MV-4-11 (cell line): ENCODE data around the gene PLPP3.
A peak's percentile ranks its signal among the peaks of the same experiment; 100 is the strongest.

Experiments
- DNase-seq: peaks from one replicate; lab custom pipeline; 2025; lab: John Stamatoyannopoulos, UW

Gene PLPP3

DNA sequence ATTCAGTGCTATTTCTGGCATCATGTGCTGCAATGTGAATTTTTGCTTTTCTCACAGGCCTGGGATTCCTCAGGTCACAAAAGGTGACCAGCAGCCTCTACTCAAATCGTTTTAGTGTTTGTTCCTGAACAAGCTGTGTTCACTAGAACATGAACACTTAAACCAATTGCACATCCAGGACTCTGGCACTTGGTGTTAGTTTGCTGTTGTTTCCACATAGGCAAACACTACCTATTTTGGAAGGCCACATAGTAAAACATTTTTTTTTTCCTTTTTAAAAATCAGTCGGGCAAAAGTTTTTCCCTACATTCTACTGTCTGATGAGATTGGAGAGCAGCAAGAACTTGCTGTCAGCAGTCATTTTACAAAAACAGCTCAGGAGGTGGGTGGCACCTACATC lies 83.2 kb downstream of the PLPP3 start:
- DNase-seq = no peak

- no peak for DNase-seq
These were observed 83.8 kb downstream of the PLPP3 start for GRCh38 chr1:56495538-56495937.

DNA sequence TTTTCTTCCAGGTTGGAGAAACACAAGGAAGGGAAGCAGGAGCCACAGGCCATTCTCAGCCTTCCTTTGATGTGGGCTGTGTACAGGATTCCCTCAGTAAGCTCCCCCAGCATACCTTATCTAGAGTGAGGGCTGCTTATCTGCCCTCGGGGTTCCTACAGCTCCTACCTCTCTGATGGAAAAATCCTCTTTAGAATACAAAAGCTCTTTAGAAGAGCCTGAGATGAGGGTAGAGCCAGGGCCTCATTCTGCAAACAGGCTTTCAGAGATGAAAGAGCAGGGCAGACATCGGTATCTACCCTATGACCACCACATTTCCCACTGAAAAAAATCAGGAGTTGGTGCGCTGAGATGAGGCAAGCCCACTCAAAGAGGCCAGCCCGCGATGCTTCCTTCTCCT lies 85.1 kb downstream of the PLPP3 start:
- DNase-seq = no peak

GRCh38 chr1:56493826-56494225 lies 85.5 kb downstream of the PLPP3 start:
- DNase-seq = no peak

GRCh38 chr1:56491441-56491840 lies 87.9 kb downstream of the PLPP3 start:
- no peak for DNase-seq

GRCh38 chr1:56490619-56491018 lies 88.7 kb downstream of the PLPP3 start:
- no peak for DNase-seq

DNA sequence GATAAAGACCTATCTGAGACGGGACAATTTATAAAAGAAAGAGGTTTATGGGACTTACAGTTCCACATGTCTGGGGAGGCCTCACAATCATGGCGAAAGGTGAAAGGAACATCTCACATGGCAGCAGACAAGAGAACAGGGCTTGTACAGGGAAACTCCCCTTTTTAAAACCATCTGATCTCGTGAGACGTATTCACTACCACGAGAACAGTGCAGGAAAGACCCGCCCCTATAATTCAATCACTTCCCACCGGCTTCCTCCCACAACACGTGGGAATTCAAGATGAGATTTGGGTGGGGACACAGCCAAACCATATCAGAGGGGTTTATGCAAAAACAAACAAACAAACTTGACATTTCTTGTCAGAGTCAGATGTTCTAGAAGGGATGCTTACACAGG lies 89.7 kb downstream of the PLPP3 start:
- no peak for DNase-seq

DNA sequence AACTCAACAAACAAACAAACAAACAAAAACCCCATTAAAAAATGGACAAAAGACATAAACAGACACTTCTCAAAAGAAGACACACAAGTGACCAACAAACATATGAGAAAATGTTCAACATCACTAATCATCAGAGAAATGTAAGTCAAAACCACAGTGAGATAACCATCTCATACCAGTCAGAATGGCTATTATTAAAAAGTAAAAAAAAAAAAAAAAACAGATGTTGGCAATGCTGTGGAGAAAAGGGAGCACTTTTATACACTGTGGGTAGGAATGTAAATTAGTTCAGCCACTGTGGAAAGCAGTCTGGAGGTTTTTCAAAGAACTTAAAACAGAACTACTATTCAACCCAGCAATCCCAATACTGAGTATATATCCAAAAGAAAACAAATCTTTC lies 94.7 kb downstream of the PLPP3 start:
- no peak for DNase-seq

DNA sequence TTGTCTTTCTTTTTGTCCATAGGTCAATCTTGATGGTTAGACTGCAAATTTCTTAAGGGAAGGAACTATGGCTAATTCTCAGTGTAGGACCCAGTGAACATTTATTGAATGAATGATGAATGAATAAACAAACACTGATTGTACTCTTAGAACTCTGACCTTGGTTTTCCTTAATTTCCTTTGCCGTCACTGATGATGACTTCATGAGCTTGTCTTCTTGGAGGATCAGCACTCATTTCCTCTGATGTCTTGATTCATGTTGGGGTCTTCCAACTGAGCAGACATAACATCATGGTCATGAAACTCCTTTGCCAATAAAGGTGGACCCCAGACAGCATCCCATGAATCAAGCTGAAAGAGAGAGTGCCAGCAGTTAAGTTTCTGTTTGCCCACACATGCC lies 96.3 kb downstream of the PLPP3 start:
- no peak for DNase-seq

- no peak for DNase-seq
These were observed 96.9 kb downstream of the PLPP3 start for GRCh38 chr1:56482486-56482885.

DNA sequence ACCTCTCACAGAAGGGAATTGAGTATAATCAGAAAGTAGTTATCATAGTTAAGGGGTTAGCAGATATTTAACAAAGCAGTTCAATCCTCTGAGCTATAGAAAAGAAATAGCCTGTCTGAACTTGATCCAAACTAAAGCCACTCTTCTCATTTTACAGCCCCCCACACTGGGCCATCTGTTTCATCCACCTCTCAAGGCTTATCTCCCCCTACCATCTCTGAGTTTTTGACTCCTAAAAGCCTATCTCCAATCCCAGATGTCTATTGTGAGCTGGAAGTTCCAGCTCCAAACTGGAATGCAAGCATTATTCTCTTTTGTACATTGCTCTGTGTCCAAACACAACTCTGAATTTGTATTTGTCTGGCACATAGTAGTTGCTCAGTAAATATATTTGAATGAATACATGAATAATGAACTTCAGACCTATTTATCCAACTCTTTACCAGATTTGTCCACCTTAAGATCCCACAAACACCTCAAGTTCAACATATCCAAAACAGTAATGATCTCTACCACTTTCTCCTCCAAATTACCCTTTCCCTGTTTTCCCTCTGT lies 98.1 kb downstream of the PLPP3 start:
- no peak for DNase-seq

DNA sequence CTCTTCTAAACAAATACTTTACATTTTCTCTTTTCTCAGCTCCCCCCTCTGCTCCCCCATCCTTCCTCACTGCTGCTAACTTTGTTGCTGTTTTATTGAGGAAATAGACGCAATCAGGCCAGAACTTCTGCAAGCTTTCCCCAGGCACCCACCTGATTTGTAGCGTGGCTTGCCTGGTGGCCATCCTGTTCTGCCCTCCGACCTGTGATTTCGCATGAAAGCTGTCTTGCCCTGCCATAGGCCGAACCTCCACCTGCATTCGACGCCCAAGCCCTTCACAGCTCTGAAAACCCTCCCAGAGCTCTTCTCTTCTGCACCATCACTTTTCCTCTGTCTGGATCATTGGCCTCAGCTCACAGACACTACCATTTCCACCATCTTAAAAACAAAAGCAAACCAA lies 100.6 kb downstream of the PLPP3 start:
- no peak for DNase-seq

DNA sequence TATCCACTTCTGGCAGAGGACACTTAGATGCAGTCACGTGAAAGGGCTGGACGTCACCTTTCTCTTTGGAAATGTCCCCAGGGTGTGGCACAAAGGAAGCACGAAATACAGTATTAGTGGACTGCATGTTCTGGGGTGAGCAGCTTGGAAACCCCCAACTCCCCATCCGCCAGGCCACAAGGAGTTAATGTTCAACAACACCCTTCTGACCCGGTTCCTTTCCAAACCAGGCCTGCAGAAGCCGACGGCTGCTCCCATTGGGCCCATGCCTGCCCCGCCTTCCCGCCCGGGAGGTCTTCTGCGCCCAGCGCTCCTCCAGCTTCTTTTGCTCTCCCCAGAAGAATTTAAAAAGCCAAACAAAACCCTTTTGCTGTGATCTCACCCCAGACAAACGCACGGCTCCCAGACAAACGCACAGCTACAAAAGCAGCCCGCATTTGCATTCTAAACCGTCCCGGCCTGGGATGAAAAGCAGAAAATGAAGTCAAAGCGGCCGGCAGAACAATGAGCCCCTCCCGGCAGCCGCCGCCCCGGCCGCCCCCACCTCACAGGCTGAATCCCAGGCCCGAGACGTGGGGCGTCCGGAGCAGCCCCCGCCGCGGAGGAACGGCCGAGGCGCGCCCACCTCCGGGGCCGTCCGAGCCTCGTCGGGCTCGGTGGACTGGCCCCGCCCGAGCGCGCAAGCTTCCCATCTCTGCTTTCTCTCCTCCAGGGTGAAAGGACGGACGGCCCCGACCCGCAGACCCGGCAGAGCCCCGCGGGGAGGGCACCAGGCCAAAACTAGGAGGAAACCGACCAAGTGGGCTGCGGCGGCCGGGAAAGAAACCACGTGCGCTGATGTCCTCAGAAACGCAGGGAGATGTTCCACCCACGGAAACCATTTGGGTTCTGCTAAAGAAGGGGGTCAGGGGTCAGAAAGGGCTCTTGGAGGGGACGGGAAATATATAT lies 101.9 kb downstream of the PLPP3 start:
- no peak for DNase-seq

DNA sequence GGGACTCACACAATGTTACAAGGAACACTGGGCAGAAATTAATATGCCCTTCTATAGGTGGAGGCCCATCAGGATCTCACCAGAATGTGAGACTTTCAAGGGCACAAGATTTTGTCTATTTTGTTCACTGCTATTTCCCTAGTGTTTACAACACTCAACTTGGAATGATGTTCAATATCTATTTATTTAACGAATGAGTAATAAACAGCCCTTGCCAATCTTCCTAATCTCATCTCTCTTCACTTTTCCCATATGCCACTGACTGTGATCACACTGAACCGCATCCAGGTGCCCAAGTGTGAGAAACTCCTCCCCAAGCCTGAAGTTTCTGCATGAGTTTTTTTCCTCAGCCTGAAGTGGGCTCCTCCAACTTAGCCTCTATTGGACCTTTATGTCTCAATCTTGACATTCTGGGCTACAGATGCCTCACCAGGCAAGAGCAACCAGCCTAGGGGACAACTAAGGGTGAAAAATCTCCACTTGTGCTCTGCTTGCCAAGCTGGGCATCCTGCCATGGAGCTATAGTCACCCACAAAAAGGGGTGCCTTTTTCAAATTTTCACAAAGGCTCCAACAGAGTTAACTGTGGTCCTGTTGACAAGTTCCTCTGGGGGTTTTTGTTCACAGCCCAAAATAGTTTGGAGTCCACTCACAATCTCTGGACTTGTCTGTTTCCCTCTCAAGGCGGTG lies 105.6 kb downstream of the PLPP3 start:
- DNase-seq = no peak

DNA sequence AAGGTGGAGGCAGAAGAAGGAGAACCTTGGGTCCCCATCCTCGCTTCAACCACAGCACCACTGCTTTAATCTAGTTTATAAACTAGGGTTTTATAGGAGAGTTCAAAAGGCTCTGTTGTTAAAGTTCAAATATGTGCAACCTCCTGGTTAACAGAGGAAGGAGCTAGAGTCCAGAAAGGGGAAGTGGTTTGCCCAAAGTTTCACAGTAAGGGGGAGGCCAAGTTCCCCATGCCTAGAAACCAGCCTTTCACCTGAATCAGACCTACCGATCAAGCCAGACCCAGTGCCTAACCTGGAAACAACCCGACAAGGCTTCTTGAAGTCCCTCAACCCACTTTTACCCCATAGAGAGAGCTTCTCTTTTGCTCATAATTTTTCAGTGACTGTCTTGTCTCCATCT lies 106.5 kb downstream of the PLPP3 start:
- peak; percentile 86 for DNase-seq

- DNase-seq = peak; percentile 37
These were observed 109.6 kb downstream of the PLPP3 start for GRCh38 chr1:56469640-56470371.

- DNase-seq = no peak
These were observed 110.8 kb downstream of the PLPP3 start for GRCh38 chr1:56468518-56468917.

DNA sequence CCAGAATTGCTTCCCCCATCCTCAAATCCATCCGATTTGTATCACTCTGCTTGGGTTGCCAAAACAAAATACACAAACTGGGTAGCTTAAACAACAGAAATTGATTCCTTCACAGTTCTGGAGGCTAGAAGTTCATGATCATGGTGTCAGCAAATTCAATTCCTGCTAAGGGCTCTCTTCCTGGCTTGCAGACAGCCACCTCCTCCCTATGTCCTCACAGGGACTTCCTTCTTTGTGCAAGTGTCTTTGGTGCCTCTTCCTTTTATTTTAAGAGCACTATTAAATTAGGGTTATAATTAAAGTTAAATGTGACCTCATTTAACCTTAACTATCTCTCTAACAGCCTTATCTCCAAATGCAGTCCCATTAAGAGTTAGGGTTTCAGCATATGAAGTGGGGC lies 112.8 kb downstream of the PLPP3 start:
- DNase-seq = peak; percentile 7

- no peak for DNase-seq
These were observed 115.1 kb downstream of the PLPP3 start for GRCh38 chr1:56464294-56464693.

DNA sequence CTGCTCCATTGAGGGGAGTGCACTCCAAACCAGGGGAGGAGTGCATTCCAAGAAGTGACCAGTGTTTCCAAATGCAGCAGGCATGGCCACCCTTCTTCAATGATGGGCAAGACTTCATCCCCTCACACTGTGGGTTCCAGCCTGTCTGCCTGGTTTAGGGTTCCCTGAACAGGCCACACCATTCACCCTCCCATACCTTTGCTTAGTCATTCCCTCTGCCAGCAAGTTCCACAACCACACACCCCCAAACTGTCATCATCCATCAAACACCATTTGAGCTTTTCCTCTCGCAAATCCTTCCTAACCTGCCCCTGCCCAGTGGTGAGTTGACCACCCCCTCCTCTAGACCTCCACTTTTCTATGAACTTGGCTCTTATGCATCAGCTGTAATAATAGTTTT lies 116.0 kb downstream of the PLPP3 start:
- no peak for DNase-seq

DNA sequence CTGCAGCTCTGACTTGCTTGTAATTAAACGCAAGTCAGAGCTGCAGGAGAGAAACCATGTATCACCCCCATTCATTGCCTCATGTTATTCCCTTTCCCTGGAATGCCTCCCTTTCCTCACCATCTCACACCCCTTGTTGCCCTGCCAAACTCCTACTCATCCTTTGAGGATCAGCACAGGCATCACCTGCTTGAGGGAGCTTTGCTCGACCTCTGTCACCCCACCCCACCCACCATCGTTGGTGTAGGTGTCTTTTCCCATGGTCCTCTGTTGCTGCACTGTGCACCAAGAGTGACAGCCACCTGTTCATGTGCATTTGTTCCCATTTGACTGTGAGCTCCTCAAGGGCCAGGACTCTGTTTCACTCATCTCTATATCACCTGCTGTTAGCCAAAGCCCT lies 117.2 kb downstream of the PLPP3 start:
- no peak for DNase-seq
